Neuronal stem cell (in vitro differentiated cells): ENCODE data around the gene PHC2.

ENCODE experiments used
- DNase-seq: peaks from one replicate; pipeline ENCODE4 v3.0.0-alpha.2; 2013; ENCODE audit warnings: low spot score
- H2AFZ ChIP-seq: one replicate; pipeline ENCODE4 v1.6.1; 2013; ENCODE audit warnings: mild to moderate bottlenecking, low read length, inconsistent platforms
- H2AK5ac ChIP-seq: 2 replicates; pipeline ENCODE4 v1.6.1; 2013; ENCODE audit warnings: low read depth, mild to moderate bottlenecking, inconsistent platforms, low read length, moderate library complexity, mixed read lengths
- H2BK120ac ChIP-seq: 2 replicates; pipeline ENCODE4 v1.6.1; 2013; ENCODE audit warnings: low read depth, mild to moderate bottlenecking, inconsistent platforms, low read length, moderate library complexity, mixed read lengths
- H2BK12ac ChIP-seq: one replicate; pipeline ENCODE4 v1.6.1; 2013; ENCODE audit warnings: low read length, inconsistent platforms
- H2BK15ac ChIP-seq: 2 replicates; pipeline ENCODE4 v1.6.1; 2013; ENCODE audit warnings: mild to moderate bottlenecking, low read length, inconsistent platforms, mixed read lengths
- H2BK5ac ChIP-seq: one replicate; pipeline ENCODE4 v1.6.1; 2013; ENCODE audit warnings: inconsistent platforms, mild to moderate bottlenecking, low read length, moderate library complexity
- H3K14ac ChIP-seq: one replicate; pipeline ENCODE4 v1.6.1; 2013; ENCODE audit warnings: low read length, inconsistent platforms
- H3K18ac ChIP-seq: 2 replicates; pipeline ENCODE4 v1.6.1; 2013; ENCODE audit warnings: low read length, inconsistent platforms
- H3K23ac ChIP-seq: 2 replicates; pipeline ENCODE4 v1.6.1; 2013; ENCODE audit warnings: low read depth, mild to moderate bottlenecking, mixed read lengths, low read length, inconsistent platforms; ENCODE audit not compliant: poor library complexity
- H3K27ac ChIP-seq: replicated peaks from 3 replicates; pipeline ENCODE4 v1.5.1; 2013; ENCODE audit warnings: low read length, inconsistent platforms
- H3K27me3 ChIP-seq, 3 experiments: 2 replicates each; pipeline ENCODE4 v1.6.1; 2013; ENCODE audit warnings: low read length in 3 of 3, mild to moderate bottlenecking in 2 of 3, inconsistent platforms in 1 of 3, low read depth in 1 of 3, mixed read lengths in 1 of 3, moderate library complexity in 1 of 3; ENCODE audit not compliant: control insufficient read depth in 3 of 3, insufficient read depth in 3 of 3
- H3K36me3 ChIP-seq, 2 donors: replicated peaks in 1 of 2; 2 replicates each; pipeline ENCODE4 v1.6.1; 2013; ENCODE audit warnings: low read length in 2 of 2; ENCODE audit not compliant: control insufficient read depth in 2 of 2, insufficient read depth in 2 of 2
- H3K4ac ChIP-seq: 2 replicates; pipeline ENCODE4 v1.6.1; 2013; ENCODE audit warnings: inconsistent platforms, mild to moderate bottlenecking, low read length, moderate library complexity
- H3K4me1 ChIP-seq, 2 donors: 1 replicate in 1 of 2; 2 replicates in 1 of 2; pipeline ENCODE4 v1.6.1; 2013; ENCODE audit warnings: low read length in 2 of 2, low read depth in 1 of 2; ENCODE audit not compliant: control insufficient read depth in 2 of 2, insufficient read depth in 1 of 2
- H3K4me2 ChIP-seq: one replicate; pipeline ENCODE4 v1.6.1; 2013; ENCODE audit warnings: mild to moderate bottlenecking, low read length, inconsistent platforms; ENCODE audit not compliant: insufficient read depth, poor library complexity, severe bottlenecking
- H3K4me3 ChIP-seq, 2 donors: 2 replicates each; pipeline ENCODE4 v1.5.1; 2013; ENCODE audit warnings: low read length in 2 of 2, mild to moderate bottlenecking in 2 of 2, inconsistent platforms in 1 of 2, moderate library complexity in 1 of 2
- H3K79me1 ChIP-seq: one replicate; pipeline ENCODE4 v1.6.1; 2013; ENCODE audit warnings: low read depth, mild to moderate bottlenecking, inconsistent platforms, low read length, moderate library complexity
- H3K9ac ChIP-seq: one replicate; pipeline ENCODE4 v1.6.1; 2013; ENCODE audit warnings: mild to moderate bottlenecking, low read depth, low read length, inconsistent platforms; ENCODE audit not compliant: poor library complexity
- H3K9me3 ChIP-seq, 2 donors: replicated peaks in 1 of 2; 2 replicates each; pipeline versions ENCODE3 to v1.6.1; 2013; ENCODE audit warnings: low read length in 2 of 2, mild to moderate bottlenecking in 2 of 2, inconsistent platforms in 1 of 2, low read depth in 1 of 2, mixed read lengths in 1 of 2, moderate library complexity in 1 of 2; ENCODE audit not compliant: control insufficient read depth in 2 of 2, insufficient read depth in 1 of 2
- H4K8ac ChIP-seq: one replicate; pipeline ENCODE4 v1.6.1; 2013; ENCODE audit warnings: low read depth, mild to moderate bottlenecking, inconsistent platforms, low read length, moderate library complexity
- H4K91ac ChIP-seq: one replicate; pipeline ENCODE4 v1.6.1; 2013; ENCODE audit warnings: low read length, low read depth, mild to moderate bottlenecking, inconsistent platforms; ENCODE audit not compliant: poor library complexity
- WGBS, 2 donors: extraction: QIAGEN DNeasy Blood & Tissue Kit; methylation state at CpG; one replicate each; pipeline ENCODE4 v1.1.7; 2013; ENCODE audit warnings: missing lambda C conversion rate in 2 of 2, mixed read lengths in 1 of 2; ENCODE audit not compliant: insufficient read length in 2 of 2, insufficient replicate concordance in 1 of 2; ENCODE audit errors: extremely low coverage in 2 of 2; 5-methylcytosine and 5-hydroxymethylcytosine counted together

The PHC2 gene

DNA sequence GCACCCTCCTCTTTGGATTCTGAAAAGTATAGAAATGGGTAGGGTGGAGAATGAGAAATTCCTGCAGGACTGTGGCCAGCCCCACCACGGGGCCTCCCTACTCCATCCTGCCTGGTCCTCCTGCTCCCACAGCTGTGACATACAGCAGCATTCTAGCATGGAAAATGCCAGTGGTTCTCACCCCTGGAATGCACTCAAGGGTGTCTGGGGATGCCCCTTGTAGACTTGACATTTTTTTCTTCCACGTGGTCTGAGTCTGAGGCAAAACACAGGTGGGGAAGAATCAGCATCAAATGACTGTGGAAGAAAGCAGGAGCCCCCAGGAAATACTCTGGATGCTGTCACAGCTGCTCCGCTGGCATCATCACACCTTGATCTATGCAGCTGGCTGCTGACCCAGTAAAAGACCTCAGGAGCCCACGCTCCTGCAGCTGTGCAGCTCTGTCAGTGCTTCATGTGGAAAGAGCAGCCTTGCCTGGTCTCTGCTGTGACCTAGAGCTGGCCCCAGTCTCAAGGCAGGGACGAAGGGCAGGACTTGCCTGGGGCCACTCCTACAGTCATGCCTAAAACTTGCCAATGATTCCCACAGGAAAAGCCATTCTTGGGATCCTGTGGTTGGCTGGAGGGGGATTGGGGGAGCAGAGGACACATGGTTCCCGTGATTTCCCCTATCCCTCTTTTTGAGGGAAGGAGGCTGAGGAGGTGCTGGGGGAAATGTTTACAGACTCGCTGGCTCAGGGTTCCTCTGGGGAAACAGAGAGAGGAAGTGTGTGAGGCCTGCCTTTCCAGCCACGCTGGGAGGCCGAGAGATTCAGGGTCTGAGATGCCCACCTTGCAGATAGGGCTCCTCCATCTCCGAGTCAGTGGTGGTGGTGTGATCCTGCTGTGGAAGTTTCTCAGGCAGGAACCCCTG is 99.2 kb downstream of the PHC2 start:
- H3K4me1 ChIP-seq = peaks cover 0 to 17% of the 10 kb centered on the region in 2 donors
- H2BK5ac ChIP-seq = no peak overlapping the region
- no peak overlapping the region for H4K91ac ChIP-seq
- no peak overlapping the region for H2BK12ac ChIP-seq
- no peak overlapping the region for H3K23ac ChIP-seq
- no peak overlapping the region for H2BK15ac ChIP-seq
- peaks cover 68 to 98% of the 10 kb centered on the region in 2 donors for H3K36me3 ChIP-seq
- no peak overlapping the region for H3K18ac ChIP-seq
- no peak overlapping the region for H4K8ac ChIP-seq
- H3K9me3 ChIP-seq = no peaks in the 10 kb centered on the region
- H3K27me3 ChIP-seq = no peaks in the 10 kb centered on the region
- DNase-seq = no peak
- no CpG with 5 or more reads among the region's 10 CpGs for WGBS, 2 donors
- H2AFZ ChIP-seq = no peak overlapping the region
- no peak overlapping the region for H3K4me2 ChIP-seq
- no peak overlapping the region for H3K14ac ChIP-seq
- H3K79me1 ChIP-seq = peaks cover 8% of the 10 kb centered on the region
- H3K4me3 ChIP-seq = no peak overlapping the region
- no peak overlapping the region for H2AK5ac ChIP-seq
- no peak overlapping the region for H3K9ac ChIP-seq
- no peak overlapping the region for H2BK120ac ChIP-seq
- H3K27ac ChIP-seq = no peak overlapping the region
- H3K4ac ChIP-seq = no peak overlapping the region

DNA sequence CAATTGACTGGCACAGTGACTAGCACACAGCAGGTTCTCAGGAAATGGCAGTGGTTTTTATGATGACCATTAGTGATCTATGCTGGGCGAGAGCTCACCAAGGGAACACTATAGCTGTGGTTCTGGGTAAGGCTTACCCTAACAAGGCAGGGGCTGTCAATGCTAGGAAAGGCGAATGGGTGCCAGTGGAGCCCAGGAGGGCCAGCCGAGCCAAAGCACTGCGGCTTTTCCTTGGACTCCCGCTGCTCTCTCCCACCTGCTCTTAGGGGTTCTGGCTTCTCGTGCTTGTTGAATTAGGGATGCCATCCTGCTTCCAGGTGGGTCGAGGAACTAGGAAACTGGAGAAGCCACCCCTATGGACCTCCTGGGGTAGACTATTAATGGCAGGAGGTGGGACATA is 100.0 kb downstream of the PHC2 start:
- peaks cover 7% of the 10 kb centered on the region for H3K79me1 ChIP-seq
- H3K4me2 ChIP-seq = no peak overlapping the region
- H3K4me3 ChIP-seq = no peak overlapping the region
- peaks cover 72 to 100% of the 10 kb centered on the region in 2 donors for H3K36me3 ChIP-seq
- no peak overlapping the region for H2AFZ ChIP-seq
- H2BK12ac ChIP-seq = no peak overlapping the region
- H3K9me3 ChIP-seq = no peaks in the 10 kb centered on the region
- H2AK5ac ChIP-seq = no peak overlapping the region
- no peaks in the 10 kb centered on the region for H3K27me3 ChIP-seq
- H3K23ac ChIP-seq = no peak overlapping the region
- H2BK5ac ChIP-seq = no peak overlapping the region
- no peak overlapping the region for H3K18ac ChIP-seq
- H4K8ac ChIP-seq = no peak overlapping the region
- no peak overlapping the region for H3K27ac ChIP-seq
- no peak overlapping the region for H3K4ac ChIP-seq
- no peak overlapping the region for H2BK120ac ChIP-seq
- no CpG with 5 or more reads among the region's 7 CpGs for WGBS, 2 donors
- no peak overlapping the region for H4K91ac ChIP-seq
- no peak overlapping the region for H3K14ac ChIP-seq
- H3K4me1 ChIP-seq = peaks cover 0 to 14% of the 10 kb centered on the region in 2 donors
- no peak overlapping the region for H2BK15ac ChIP-seq
- no peak overlapping the region for H3K9ac ChIP-seq
- DNase-seq = no peak

DNA sequence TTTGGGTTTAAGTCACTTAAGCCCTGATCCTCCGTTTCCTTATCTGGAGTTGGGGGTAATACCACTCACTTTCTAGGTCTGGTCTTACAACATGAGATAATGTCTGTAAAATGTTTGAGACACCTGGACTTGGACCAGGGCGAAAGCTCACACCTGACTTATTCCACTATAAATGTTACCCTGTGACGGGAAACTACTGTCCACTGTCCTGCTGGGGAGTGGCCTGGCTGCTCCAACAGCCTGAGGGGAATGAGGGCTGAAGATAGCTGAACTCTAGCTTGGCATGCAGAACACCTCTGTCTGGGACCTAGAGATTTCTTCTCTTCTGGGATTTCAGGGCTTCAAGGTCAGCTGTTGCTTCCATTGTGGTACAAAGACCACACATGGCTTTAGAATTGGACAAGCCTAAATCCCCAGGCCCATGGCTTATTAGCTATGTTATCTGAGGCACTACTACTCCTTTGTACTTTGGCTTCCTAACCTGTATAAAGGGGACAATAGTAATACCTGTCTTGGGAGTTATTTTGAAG is 100.5 kb downstream of the PHC2 start:
- no peak overlapping the region for H2AFZ ChIP-seq
- H2AK5ac ChIP-seq = no peak overlapping the region
- H2BK12ac ChIP-seq = no peak overlapping the region
- H4K91ac ChIP-seq = no peak overlapping the region
- no peak overlapping the region for H2BK5ac ChIP-seq
- H3K27ac ChIP-seq = no peak overlapping the region
- H3K79me1 ChIP-seq = peaks cover 7% of the 10 kb centered on the region
- no peak overlapping the region for H3K4me2 ChIP-seq
- no peak overlapping the region for H3K4me3 ChIP-seq
- no peak overlapping the region for H2BK120ac ChIP-seq
- no peaks in the 10 kb centered on the region for H3K27me3 ChIP-seq
- no peaks in the 10 kb centered on the region for H3K9me3 ChIP-seq
- peaks cover 0 to 14% of the 10 kb centered on the region in 2 donors for H3K4me1 ChIP-seq
- no peak overlapping the region for H4K8ac ChIP-seq
- H2BK15ac ChIP-seq = no peak overlapping the region
- no peak overlapping the region for H3K14ac ChIP-seq
- peaks cover 77 to 100% of the 10 kb centered on the region in 2 donors for H3K36me3 ChIP-seq
- DNase-seq = no peak
- no peak overlapping the region for H3K23ac ChIP-seq
- WGBS, 2 donors = no CpG with 5 or more reads among the region's 3 CpGs
- no peak overlapping the region for H3K4ac ChIP-seq
- no peak overlapping the region for H3K9ac ChIP-seq
- H3K18ac ChIP-seq = no peak overlapping the region

DNA sequence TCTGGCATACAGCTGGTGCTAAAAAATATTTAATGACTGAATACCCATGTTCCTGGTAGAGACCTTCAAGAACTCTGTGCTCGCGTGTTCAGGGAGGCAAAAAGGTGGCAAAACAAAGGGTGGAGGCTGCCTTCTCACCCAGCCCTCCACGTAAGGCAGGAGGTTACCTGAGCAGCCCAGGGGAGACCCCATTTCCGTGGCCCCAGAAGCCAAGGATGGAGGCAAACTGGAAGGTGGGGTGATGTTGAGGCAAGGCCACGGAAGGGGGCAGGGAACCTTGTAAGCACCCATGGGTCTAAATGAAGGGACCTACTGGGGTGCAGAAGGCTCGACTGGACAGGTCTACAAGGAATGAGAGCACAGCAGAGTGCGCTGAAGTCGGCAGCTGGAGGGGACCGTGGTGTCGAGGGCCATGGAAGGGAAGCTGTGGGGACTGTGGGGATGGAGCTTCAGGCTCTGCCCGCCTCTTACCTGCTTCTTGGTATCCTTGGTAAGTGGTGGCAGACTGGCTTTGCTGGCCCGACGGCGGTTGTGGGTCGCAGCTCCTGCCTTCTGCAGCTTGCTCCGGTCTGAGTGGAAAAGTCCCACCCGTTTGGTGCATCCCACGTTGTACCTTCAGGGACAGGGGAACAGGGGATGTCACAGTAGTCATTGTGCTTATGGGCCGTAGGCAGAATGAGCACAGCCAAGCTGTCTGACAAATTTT is 101.1 kb downstream of the PHC2 start:
- H3K4ac ChIP-seq = no peak overlapping the region
- no peak overlapping the region for H3K4me3 ChIP-seq
- no peak overlapping the region for H2AFZ ChIP-seq
- no peak overlapping the region for H2BK120ac ChIP-seq
- H3K27ac ChIP-seq = no peak overlapping the region
- H2BK15ac ChIP-seq = no peak overlapping the region
- H4K91ac ChIP-seq = no peak overlapping the region
- H3K18ac ChIP-seq = no peak overlapping the region
- peaks cover 11% of the 10 kb centered on the region for H3K79me1 ChIP-seq
- no peaks in the 10 kb centered on the region for H3K9me3 ChIP-seq
- H3K9ac ChIP-seq = no peak overlapping the region
- no peak overlapping the region for H2BK5ac ChIP-seq
- no peaks in the 10 kb centered on the region for H3K27me3 ChIP-seq
- H3K14ac ChIP-seq = no peak overlapping the region
- no CpG with 5 or more reads among the region's 19 CpGs for WGBS, 2 donors
- H3K4me1 ChIP-seq = peaks cover 0 to 10% of the 10 kb centered on the region in 2 donors
- peaks cover 80 to 100% of the 10 kb centered on the region in 2 donors for H3K36me3 ChIP-seq
- H4K8ac ChIP-seq = no peak overlapping the region
- no peak overlapping the region for H3K4me2 ChIP-seq
- no peak overlapping the region for H3K23ac ChIP-seq
- DNase-seq = no peak
- H2AK5ac ChIP-seq = no peak overlapping the region
- H2BK12ac ChIP-seq = no peak overlapping the region
